HEK293T (cell line): ENCODE data around the gene NUMB.
"Not testable (repeated sequence)": the region's sequence is repeated elsewhere in the genome, so short reads cannot be mapped to it uniquely, and the experiment has no call there.

Source experiments
- CTCF ChIA-PET: fragments of 350-600 bp; formaldehyde crosslinking; extraction: SDS; loops from one replicate; lab custom pipeline; 2021; ENCODE audit warnings: antibody characterized with exemption, inconsistent platforms; lab: Yijun Ruan, JAX
- POLR2A ChIA-PET: fragments of 350-600 bp; formaldehyde crosslinking; extraction: SDS; loops from one replicate; lab custom pipeline; 2020; ENCODE audit warnings: antibody characterized with exemption, inconsistent platforms; lab: Yijun Ruan, JAX
- DNase-seq: peaks from one replicate; pipeline ENCODE4 v3.0.0; 2012; ENCODE audit warnings: mixed read lengths; ENCODE audit errors: extremely low spot score
- ARNT ChIP-seq: fragments of 450-650 bp; IDR thresholded peaks from 2 replicates; pipeline ENCODE4 v1.6.1; 2017; ENCODE audit warnings: mild to moderate bottlenecking
- BHLHE40 ChIP-seq: fragments of 450-650 bp; IDR thresholded peaks from 2 replicates; pipeline ENCODE4 v1.6.1; 2016; ENCODE audit warnings: mild to moderate bottlenecking, moderate library complexity, borderline replicate concordance
- CTBP1 ChIP-seq: fragments of 450-650 bp; IDR thresholded peaks from 2 replicates; pipeline ENCODE4 v1.6.1; 2016; ENCODE audit warnings: borderline replicate concordance
- ELF4 ChIP-seq: fragments of 450-650 bp; IDR thresholded peaks from 2 replicates; pipeline ENCODE4 v1.6.1; 2017; ENCODE audit warnings: antibody characterized with exemption
- FOXA1 ChIP-seq: fragments of 450-650 bp; IDR thresholded peaks from 2 replicates; pipeline ENCODE4 v1.6.1; 2016; ENCODE audit warnings: mild to moderate bottlenecking
- FOXK2 ChIP-seq: fragments of 450-650 bp; IDR thresholded peaks from 2 replicates; pipeline ENCODE4 v1.6.1; 2016; ENCODE audit warnings: mild to moderate bottlenecking
- FOXM1 ChIP-seq: fragments of 450-650 bp; IDR thresholded peaks from 2 replicates; pipeline ENCODE4 v1.6.1; 2017; ENCODE audit warnings: mild to moderate bottlenecking, borderline replicate concordance
- HDGF ChIP-seq: fragments of 450-650 bp; IDR thresholded peaks from 2 replicates; pipeline ENCODE4 v1.6.1; 2017; ENCODE audit warnings: antibody characterized with exemption, borderline replicate concordance
- L3MBTL2 ChIP-seq: fragments of 450-650 bp; conservative IDR thresholded peaks from 2 replicates; pipeline ENCODE4 v1.6.1; 2016; ENCODE audit warnings: mild to moderate bottlenecking
- LEF1 ChIP-seq: fragments of 450-650 bp; IDR thresholded peaks from 2 replicates; pipeline ENCODE4 v1.6.1; 2017; ENCODE audit warnings: mild to moderate bottlenecking, borderline replicate concordance
- NFRKB ChIP-seq: fragments of 450-650 bp; IDR thresholded peaks from 2 replicates; pipeline ENCODE4 v1.6.1; 2016; ENCODE audit warnings: mild to moderate bottlenecking, moderate library complexity
- SP1 ChIP-seq: fragments of 450-650 bp; IDR thresholded peaks from 2 replicates; pipeline ENCODE4 v1.6.1; 2017
- SUZ12 ChIP-seq: fragments of 450-650 bp; IDR thresholded peaks from 2 replicates; pipeline ENCODE4 v1.6.1; 2016; ENCODE audit warnings: mild to moderate bottlenecking
- TARDBP ChIP-seq: fragments of 450-650 bp; IDR thresholded peaks from 2 replicates; pipeline ENCODE4 v1.6.1; 2016
- ZNF384 ChIP-seq: fragments of 450-650 bp; IDR thresholded peaks from 2 replicates; pipeline ENCODE4 v1.6.1; 2016
- TF ChIP-seq, protein P1 (sequence below): fragments of 450-650 bp; IDR thresholded peaks from 2 replicates; pipeline ENCODE4 v1.6.1; 2016

Gene NUMB

DNA sequence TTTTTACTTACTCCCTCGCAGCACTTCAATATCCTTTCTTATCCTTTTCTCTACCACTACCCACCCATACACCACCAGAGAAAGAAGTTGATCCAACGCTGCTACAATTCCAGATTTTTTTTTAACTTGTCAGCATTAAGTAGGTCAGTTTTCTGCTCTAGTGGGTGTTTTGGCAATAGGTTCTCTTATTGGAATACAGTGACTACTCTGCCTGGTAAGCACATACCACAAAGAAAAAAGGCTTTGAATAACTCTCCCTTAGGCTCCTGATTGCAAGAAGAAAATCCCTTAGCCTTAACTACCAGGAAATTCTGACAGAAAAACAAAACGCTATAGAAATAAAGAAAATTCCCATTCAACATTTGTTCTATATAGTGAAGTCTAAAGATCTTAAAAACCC lies 72.0 kb downstream of the NUMB start:
- DNase-seq: no peak
- ChIA-PET CTCF (no interaction called here), POLR2A (no interaction called here)
- TF ChIP-seq BHLHE40 (no peak), FOXM1 (no peak), SP1 (no peak), ARNT (no peak), CTBP1 (no peak), ZNF384 (no peak), L3MBTL2 (no peak), LEF1 (no peak), HDGF (no peak), TARDBP (no peak), ELF4 (no peak)
- TF ChIP-seq, protein P1, sequence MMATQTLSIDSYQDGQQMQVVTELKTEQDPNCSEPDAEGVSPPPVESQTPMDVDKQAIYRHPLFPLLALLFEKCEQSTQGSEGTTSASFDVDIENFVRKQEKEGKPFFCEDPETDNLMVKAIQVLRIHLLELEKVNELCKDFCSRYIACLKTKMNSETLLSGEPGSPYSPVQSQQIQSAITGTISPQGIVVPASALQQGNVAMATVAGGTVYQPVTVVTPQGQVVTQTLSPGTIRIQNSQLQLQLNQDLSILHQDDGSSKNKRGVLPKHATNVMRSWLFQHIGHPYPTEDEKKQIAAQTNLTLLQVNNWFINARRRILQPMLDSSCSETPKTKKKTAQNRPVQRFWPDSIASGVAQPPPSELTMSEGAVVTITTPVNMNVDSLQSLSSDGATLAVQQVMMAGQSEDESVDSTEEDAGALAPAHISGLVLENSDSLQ: no peak

DNA sequence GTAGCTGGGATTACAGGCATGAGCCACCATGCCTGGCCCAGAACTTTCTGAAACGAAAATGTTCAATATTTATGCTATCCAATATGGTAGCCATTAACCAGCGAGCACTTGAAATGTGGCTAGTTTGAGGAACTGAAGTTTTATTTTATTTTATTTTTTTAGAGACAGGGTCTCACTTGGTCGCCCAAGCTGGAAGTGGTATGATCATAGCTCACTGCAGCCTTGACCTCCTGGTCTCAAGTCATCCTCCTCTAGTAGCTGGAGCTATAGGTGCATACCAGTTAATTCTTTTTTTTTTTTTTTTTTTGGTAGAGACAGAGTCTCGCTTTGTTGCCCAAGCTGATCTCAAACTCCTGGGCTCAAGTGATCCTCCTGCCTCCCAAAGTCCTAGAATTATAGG lies 73.3 kb downstream of the NUMB start:
- CTCF ChIA-PET: interaction anchor here (0.6 kb wide), 1 partner anchor 22 kb away, joined by 3 read pairs; no protein-coding TSS in a partner anchor
- POLR2A ChIA-PET, DNase-seq: not testable (repeated sequence)

DNA sequence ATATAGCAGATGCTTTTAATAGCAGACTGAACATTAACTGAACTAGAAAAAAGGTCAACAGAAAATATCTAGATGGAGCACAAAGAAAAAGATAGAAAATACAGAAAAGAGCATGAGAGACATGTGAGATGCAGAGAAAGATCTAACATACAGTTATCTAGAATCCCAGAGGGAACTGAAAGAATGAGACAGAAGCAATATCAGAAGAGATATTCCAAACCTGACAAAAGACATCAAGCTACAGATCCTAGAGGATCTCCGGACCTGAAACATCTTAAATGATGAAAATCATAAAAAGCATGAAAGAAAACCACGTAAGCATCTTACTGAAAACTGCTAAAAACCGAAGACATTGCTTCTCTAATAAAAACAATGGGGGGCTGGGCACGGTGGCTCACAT lies 75.0 kb downstream of the NUMB start:
- no peak for TF ChIP-seq FOXM1
- no peak for TF ChIP-seq L3MBTL2
- TF ChIP-seq, protein P1: no peak
- no peak for TF ChIP-seq FOXA1
- no peak for TF ChIP-seq BHLHE40
- TF ChIP-seq ARNT: no peak
- no peak for TF ChIP-seq SP1
- TF ChIP-seq CTBP1: no peak
- no peak for DNase-seq
- ChIA-PET POLR2A (no interaction called here), CTCF (interaction anchor here (0.6 kb wide), 1 partner anchor 910 kb away, joined by 3 read pairs; no protein-coding TSS in a partner anchor)

DNA sequence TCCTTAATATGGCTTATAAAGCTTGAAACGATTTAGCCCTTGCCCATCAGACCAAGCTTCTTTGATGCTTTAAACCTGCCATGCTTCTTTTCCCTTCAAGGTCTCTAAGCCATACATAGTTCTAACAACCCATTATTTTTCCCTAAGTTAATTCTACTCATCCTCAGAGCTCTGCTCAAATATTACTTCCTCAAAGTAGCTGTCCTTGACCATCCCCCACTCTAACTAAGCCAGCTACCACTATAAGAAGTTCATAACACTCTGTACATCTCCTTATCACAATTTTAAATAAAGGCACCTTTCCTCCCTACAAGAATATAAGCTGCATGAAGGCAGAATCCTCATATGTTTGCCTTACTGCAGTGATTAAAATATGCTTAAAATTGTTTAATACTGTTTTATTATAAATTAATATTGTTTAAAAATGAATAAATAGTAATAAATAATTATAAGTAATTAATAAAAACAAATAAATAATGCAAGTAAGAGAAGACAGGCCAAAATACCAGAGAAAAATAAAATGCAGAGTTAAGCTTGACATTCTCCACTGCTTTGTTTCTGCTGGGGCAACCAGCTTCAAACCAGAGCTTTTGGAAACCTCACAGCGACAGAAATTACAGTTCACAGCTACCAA lies 76.8 kb downstream of the NUMB start:
- no peak for DNase-seq
- TF ChIP-seq TARDBP (no peak), LEF1 (no peak), HDGF (no peak), FOXK2 (no peak)
- TF ChIP-seq, protein P1: no peak
- POLR2A ChIA-PET: interaction anchor here (0.7 kb wide), 1 partner anchor 22 kb away, joined by 4 read pairs; no protein-coding TSS in a partner anchor
- CTCF ChIA-PET: interaction anchor here (0.5 kb wide), 1 partner anchor 1334 kb away, joined by 3 read pairs; no protein-coding TSS in a partner anchor

DNA sequence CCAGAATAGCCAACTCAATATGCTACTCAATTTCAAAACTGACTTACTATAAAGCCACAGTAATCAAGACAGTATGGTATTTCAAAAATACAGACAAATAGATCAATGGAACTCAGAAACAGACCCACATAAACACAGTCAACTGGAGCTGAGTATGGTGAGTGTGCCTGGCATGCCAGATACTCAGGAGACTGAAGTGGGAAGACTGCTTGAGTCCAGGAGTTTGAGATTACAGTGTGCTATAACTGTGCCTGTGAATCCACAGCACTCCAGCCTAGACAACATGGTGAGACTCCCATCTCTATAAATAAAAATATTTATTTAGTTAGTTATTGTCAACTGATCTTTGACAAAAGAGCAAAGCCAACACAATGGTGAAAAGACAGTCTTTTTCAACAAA lies 81.8 kb downstream of the NUMB start:
- no peak for DNase-seq
- TF ChIP-seq FOXA1: no peak
- TF ChIP-seq FOXM1: no peak
- TF ChIP-seq SP1: no peak
- TF ChIP-seq ARNT: no peak
- TF ChIP-seq, protein P1: no peak
- TF ChIP-seq HDGF: no peak
- TF ChIP-seq BHLHE40: no peak
- no peak for TF ChIP-seq LEF1
- no peak for TF ChIP-seq ELF4
- no peak for TF ChIP-seq SUZ12
- ChIA-PET POLR2A (no interaction called here), CTCF (no interaction called here)

DNA sequence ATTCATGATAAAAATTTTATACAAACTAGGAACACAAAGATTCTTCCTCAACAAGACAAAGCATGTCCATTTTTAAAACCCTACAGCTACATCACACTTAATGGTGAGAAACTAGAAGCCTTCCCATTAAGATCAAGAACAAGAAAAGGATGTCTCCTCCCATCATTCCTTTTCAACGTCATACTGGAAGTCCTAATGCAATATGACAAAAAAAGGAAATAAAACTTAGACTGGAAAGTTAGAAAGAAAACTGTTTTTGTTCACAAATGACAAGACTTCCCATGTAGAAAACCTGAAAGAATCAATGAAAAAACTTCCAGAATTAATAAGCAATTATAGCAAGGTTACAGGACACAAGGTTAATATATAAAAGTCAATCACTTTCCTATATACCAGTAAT lies 82.5 kb downstream of the NUMB start:
- ChIA-PET CTCF (no interaction called here), POLR2A (interaction anchor here (1.4 kb wide), 1 partner anchor 83 kb away, joined by 3 read pairs; the partner anchor contains the start of gene NUMB)
- DNase-seq: no peak
- TF ChIP-seq NFRKB (no peak), ZNF384 (no peak), BHLHE40 (no peak)
- TF ChIP-seq, protein P1: no peak
